Activated T-cell treated with anti-CD3 and anti-CD28 coated beads, Interleukin-2, amount 50 U/mL, for 1 hour (primary cell): ENCODE results near the gene PRKG1.

ENCODE experiments used
- DNase-seq: peaks from one replicate; pipeline ENCODE4 v3.0.0-alpha.2; 2020

Gene PRKG1

GRCh38 chr10:52300599-52301277 lies 1226.5 kb downstream of the PRKG1 start:
- no peak for DNase-seq

- no peak for DNase-seq
Observed at GRCh38 chr10:52308251-52309031, 1234.2 kb downstream of the PRKG1 start.

- DNase-seq: no peak
Observed at GRCh38 chr10:52312942-52313255, 1238.6 kb downstream of the PRKG1 start.

GRCh38 chr10:52313256-52313932 lies 1239.1 kb downstream of the PRKG1 start:
- DNase-seq: no peak

DNA sequence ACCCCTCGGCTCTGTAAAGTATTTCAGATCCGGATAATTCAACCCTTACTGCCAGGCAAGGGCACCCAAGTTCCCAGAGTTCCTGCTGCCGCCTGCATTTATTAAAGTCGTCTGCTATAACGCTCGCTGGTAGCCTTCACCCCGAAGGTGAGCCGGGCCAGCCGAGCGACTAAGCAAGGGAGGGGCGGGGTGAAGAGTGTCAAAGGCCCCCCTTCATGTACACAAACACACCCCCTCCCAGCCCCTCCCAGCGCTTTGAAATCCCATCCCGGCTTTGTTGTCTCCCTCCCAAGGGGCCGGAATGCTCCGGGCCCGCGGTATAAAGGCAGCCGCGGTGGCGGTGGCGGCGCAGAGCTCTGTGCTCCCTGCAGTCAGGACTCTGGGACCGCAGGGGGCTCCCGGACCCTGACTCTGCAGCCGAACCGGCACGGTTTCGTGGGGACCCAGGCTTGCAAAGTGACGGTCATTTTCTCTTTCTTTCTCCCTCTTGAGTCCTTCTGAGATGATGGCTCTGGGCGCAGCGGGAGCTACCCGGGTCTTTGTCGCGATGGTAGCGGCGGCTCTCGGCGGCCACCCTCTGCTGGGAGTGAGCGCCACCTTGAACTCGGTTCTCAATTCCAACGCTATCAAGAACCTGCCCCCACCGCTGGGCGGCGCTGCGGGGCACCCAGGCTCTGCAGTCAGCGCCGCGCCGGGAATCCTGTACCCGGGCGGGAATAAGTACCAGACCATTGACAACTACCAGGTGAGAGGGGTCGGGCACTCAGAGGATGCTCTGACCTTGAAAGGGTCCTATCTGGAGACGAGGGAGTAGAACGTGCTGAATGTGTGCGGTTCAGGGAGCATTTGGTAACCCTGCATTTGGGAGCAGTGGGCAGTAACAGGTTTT lies 1239.9 kb downstream of the PRKG1 start, which contains the start of gene DKK1:
TSS of gene DKK1 (plus strand) at position 349 of the 889 bp plus-strand sequence. CDS start at position 503, 154 bp downstream.
- no peak for DNase-seq

GRCh38 chr10:52314822-52315552 lies 1240.7 kb downstream of the PRKG1 start:
- no peak for DNase-seq

DNA sequence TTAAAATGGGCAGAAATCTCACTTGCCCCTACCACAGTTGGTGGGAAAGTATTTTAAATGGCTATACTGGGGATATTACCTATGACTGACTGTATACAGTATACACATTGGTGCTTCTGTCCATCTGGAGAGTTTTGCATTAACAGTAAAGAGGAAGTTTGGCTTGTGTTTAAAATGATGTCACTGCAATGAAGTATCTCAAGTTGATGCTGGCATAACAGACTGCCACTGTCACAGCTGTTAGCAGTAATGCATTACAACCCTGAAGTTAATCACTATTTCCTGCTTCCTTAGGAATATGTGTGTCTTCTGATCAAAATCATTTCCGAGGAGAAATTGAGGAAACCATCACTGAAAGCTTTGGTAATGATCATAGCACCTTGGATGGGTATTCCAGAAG lies 1241.7 kb downstream of the PRKG1 start:
- no peak for DNase-seq

GRCh38 chr10:52316500-52316899 lies 1242.2 kb downstream of the PRKG1 start:
- no peak for DNase-seq

GRCh38 chr10:52318136-52318701 lies 1243.9 kb downstream of the PRKG1 start:
- DNase-seq: no peak

GRCh38 chr10:52318822-52319464 lies 1244.7 kb downstream of the PRKG1 start:
- no peak for DNase-seq

DNA sequence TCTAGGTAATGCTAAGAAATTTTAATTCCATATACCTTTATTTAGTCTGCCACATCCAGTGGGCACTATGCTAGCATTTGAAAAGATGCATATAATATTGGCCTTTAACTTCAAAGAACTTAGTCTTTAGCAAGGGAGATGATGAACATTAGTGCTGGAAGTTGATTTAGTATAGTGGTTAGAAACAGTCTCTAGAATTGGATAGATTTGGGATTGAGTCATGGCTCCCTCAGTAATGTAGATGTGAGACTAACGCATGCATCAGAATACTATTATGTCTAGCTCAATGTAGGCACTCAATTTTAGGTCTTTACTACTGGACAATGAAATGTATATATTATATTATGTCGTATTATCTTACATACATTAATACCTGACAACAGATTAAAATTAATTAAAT lies 1245.6 kb downstream of the PRKG1 start:
- no peak for DNase-seq

- no peak for DNase-seq
Observed at GRCh38 chr10:52322323-52322722, 1248.0 kb downstream of the PRKG1 start.

DNA sequence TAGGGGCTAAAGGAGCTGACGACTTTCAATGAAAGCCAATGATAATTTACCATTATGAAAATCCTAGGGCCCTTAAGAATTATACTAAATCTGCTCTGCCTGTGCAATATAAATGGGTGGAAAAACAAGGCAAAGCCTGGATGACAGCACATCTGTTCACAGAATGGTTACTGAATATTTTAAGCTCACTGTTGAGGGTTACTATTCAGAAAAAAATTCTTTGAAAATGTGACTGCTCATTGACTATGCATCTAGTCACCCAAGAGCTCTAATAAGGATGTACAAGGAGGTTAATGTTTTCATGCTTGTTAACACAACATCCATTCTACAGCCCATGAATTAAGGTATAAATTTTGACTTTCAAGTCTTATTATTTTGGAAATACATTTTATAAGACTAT lies 1248.6 kb downstream of the PRKG1 start:
- DNase-seq: no peak

GRCh38 chr10:52326382-52326781 lies 1252.1 kb downstream of the PRKG1 start:
- no peak for DNase-seq

DNA sequence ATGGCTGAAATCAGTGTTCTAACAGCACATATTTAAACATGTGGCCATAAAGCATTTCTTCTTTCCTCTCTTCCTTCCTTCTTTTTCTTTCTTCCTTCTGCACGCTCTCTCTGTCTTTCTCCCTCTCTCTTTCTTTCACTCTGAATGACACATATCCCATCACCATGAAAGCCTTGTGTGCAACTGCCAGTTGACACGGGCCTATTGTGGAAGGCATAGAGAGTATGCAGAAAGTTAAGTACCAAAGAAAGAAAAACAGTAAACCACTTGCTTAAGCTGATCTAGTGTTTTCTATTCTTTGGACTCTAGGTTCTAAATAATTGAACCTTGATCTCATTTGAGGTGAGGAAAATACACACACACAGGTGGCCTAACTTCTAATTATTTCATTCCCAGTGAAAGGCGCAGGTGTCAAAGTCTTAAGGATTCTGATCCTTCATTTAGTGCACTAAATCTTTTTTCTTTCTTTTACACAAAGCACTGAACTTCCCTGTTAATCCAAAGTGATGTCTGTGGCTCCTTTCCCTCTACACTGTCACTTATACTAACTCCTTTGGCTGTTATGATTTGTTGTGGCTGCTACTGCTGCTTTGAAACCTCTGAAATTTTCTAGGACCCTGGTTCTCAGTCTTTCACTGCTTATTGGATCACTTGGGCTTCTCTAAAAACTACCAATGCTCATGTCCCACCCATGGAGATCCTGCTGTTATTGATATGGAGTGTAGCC lies 1257.5 kb downstream of the PRKG1 start:
- no peak for DNase-seq

DNA sequence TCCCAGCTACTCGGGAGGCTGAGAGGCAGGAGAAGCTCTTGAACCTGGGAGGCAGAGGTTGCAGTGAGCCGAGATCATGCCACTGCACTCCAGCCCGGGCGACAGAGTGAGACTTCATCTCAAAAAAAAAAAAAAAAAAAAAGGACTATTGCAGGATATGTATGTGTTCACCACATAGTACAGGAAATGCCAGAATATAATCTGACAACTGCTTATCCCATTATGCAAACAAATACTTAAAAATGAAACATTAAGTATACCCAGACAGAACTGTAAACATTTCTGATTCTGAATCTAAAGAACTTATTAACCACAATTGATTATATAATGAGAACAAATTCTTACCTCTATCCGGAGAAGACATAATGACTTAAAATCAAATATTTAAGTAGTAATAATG lies 1258.5 kb downstream of the PRKG1 start:
- DNase-seq: no peak

DNA sequence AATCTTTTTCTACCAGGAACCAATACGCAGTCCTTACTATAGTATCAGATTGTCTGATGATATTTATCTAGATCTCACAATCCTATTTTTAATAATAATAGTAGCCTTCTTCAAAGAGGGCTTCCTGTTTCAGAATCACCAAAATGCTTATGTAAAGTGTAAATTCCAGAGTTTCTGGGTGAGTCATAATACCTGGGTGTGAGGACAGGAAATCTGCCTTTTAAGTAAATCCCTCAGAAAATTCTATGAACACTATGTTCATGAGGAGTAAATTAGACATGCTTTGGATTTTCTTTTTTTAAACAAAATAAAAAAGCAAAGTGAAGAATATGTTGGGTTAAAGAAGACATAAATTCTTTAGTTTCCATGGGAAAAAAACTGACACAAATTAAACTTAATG lies 1260.3 kb downstream of the PRKG1 start:
- no peak for DNase-seq

DNA sequence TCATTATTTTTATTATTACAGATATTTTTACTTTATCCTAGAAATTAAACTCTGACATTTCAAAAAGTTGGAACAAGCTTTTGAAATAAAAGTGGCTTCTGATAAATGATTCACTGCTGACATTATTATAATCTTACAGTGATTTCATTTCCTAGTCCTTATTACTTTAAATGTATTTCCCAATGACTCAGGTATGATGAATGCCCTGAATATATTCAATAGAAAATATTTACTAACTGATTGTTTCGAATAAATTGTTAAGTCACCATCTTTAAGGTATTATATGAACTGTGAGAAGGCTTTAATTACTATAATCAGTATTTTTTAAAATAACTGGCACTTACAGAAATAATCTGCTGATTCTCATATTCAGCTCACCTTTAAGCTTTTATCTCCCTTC lies 1261.4 kb downstream of the PRKG1 start:
- DNase-seq: no peak

DNA sequence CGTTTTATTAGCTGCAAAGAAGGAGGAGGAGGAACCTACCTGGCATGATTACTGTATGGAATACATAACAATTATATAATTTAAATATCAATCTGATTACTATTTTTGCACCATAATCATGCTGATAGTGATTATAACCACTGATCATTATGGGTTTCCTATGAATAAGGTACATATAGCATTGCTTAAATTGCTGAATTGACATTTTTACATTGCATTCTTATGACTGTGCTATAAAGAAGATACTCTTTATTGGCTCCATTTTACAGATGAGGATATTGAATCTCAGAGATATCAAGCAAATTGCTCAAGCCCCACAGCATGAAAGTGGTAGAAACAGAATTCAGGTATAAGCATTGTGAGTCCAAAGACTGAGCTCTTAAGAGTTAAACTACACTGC lies 1262.9 kb downstream of the PRKG1 start:
- no peak for DNase-seq

GRCh38 chr10:52343439-52343838 lies 1269.2 kb downstream of the PRKG1 start:
- no peak for DNase-seq
